Prostate gland (tissue), 2 donors: ENCODE data around the gene HCFC2.

Experiments used
- CTCF ChIP-seq, 4 experiments: fragments of 200-600 bp in 2 of 4; fragments of 450-650 bp in 2 of 4; sonication (generic) in 2 of 4; IDR thresholded peaks; 1 replicate in 3 of 4; 2 replicates in 1 of 4; pipeline ENCODE4 v1.5.1; 2016 to 2019; ENCODE audit warnings: antibody characterized with exemption in 4 of 4, mild to moderate bottlenecking in 2 of 4, moderate library complexity in 2 of 4
- POLR2A ChIP-seq: fragments of 450-650 bp; IDR thresholded peaks from one replicate; pipeline ENCODE4 v1.6.1; 2016; ENCODE audit warnings: antibody characterized with exemption, mild to moderate bottlenecking
- POLR2AphosphoS5 ChIP-seq: sonication (generic); formaldehyde crosslinking; IDR thresholded peaks from one replicate; pipeline ENCODE4 v1.6.1; 2017; ENCODE audit warnings: antibody characterized with exemption

GRCh38 chr12:104073699-104074098, 9.4 kb downstream of the HCFC2 start:
- TF ChIP-seq POLR2AphosphoS5: no peak
- no peak for TF ChIP-seq CTCF (IDR thresholded peaks at IDR 0.05)
- TF ChIP-seq POLR2A: no peak
